NCI-H128 (cell line): Measurements from ENCODE around the gene SIGLEC15.
"Not testable (repeated sequence)": the region's sequence is repeated elsewhere in the genome, so short reads cannot be mapped to it uniquely, and the experiment has no call there.

ENCODE experiments used
- DNase-seq: peaks from one replicate; lab custom pipeline; 2025; ENCODE audit not compliant: unreplicated experiment; lab: John Stamatoyannopoulos, UW

Gene SIGLEC15

GRCh38 chr18:45841765-45842442 lies 16.4 kb downstream of the SIGLEC15 start:
- no peak for DNase-seq

GRCh38 chr18:45843019-45843418 lies 17.5 kb downstream of the SIGLEC15 start:
- DNase-seq = no peak

GRCh38 chr18:45844938-45845337 lies 19.5 kb downstream of the SIGLEC15 start:
- DNase-seq = peak; percentile 39

GRCh38 chr18:45845410-45845809 lies 19.9 kb downstream of the SIGLEC15 start:
- DNase-seq = no peak

- no peak for DNase-seq
These were observed 21.6 kb downstream of the SIGLEC15 start for GRCh38 chr18:45847119-45847518.

- not testable (repeated sequence) for DNase-seq
These were observed 23.2 kb downstream of the SIGLEC15 start for GRCh38 chr18:45848643-45849042.

- DNase-seq = no peak
These were observed 24.1 kb downstream of the SIGLEC15 start for GRCh38 chr18:45849529-45849928.

- no peak for DNase-seq
These were observed 24.5 kb downstream of the SIGLEC15 start for GRCh38 chr18:45850021-45850420.

- no peak for DNase-seq
These were observed 25.9 kb downstream of the SIGLEC15 start for GRCh38 chr18:45851161-45851925.

- DNase-seq = no peak
These were observed 27.2 kb downstream of the SIGLEC15 start for GRCh38 chr18:45852631-45853030.

- no peak for DNase-seq
These were observed 28.6 kb downstream of the SIGLEC15 start for GRCh38 chr18:45854036-45854586.

GRCh38 chr18:45856531-45856930 lies 31.1 kb downstream of the SIGLEC15 start:
- DNase-seq = no peak

- DNase-seq = no peak
These were observed 33.9 kb downstream of the SIGLEC15 start for GRCh38 chr18:45859334-45859733.

GRCh38 chr18:45860492-45860891 lies 35.0 kb downstream of the SIGLEC15 start:
- no peak for DNase-seq

GRCh38 chr18:45860971-45861370 lies 35.5 kb downstream of the SIGLEC15 start:
- no peak for DNase-seq

GRCh38 chr18:45861926-45862325 lies 36.5 kb downstream of the SIGLEC15 start:
- no peak for DNase-seq

GRCh38 chr18:45863469-45863868 lies 38.0 kb downstream of the SIGLEC15 start:
- no peak for DNase-seq

GRCh38 chr18:45864081-45864480 lies 38.6 kb downstream of the SIGLEC15 start:
- no peak for DNase-seq

- DNase-seq = no peak
These were observed 40.0 kb downstream of the SIGLEC15 start for GRCh38 chr18:45865466-45865865.

- DNase-seq = no peak
These were observed 44.9 kb downstream of the SIGLEC15 start for GRCh38 chr18:45870419-45870818.

- no peak for DNase-seq
These were observed 46.1 kb downstream of the SIGLEC15 start for GRCh38 chr18:45871431-45872084.
